DMS79 (cell line): ENCODE results near the gene CD300A.
"Not testable (repeated sequence)": the region's sequence is repeated elsewhere in the genome, so short reads cannot be mapped to it uniquely, and the experiment has no call there.

Experiments
- DNase-seq: peaks from one replicate; lab custom pipeline; 2025; lab: John Stamatoyannopoulos, UW

Gene CD300A

GRCh38 chr17:74518413-74518981, 52.1 kb downstream of the CD300A start:
- DNase-seq, result not testable (repeated sequence)

GRCh38 chr17:74520016-74520434, 53.6 kb downstream of the CD300A start:
- no peak for DNase-seq

GRCh38 chr17:74520790-74521480, 54.5 kb downstream of the CD300A start:
- DNase-seq, result no peak

GRCh38 chr17:74521701-74522201, 55.3 kb downstream of the CD300A start:
- no peak for DNase-seq

- no peak for DNase-seq
Observed at GRCh38 chr17:74522381-74523105, 56.1 kb downstream of the CD300A start.

- no peak for DNase-seq
Observed at GRCh38 chr17:74523308-74523707, 56.9 kb downstream of the CD300A start.

GRCh38 chr17:74524653-74525464, 58.4 kb downstream of the CD300A start:
- no peak for DNase-seq

GRCh38 chr17:74525465-74525725, 59.0 kb downstream of the CD300A start:
- no peak for DNase-seq

GRCh38 chr17:74525781-74526288, 59.4 kb downstream of the CD300A start:
- DNase-seq, result no peak

- no peak for DNase-seq
Observed at GRCh38 chr17:74526681-74527080, 60.2 kb downstream of the CD300A start.

GRCh38 chr17:74527081-74527480, 60.6 kb downstream of the CD300A start:
- DNase-seq, result no peak

GRCh38 chr17:74527756-74528155, 61.3 kb downstream of the CD300A start:
- DNase-seq, result no peak

- DNase-seq, result no peak
Observed at GRCh38 chr17:74528491-74529199, 62.2 kb downstream of the CD300A start.

- no peak for DNase-seq
Observed at GRCh38 chr17:74529243-74529642, 62.8 kb downstream of the CD300A start.

- no peak for DNase-seq
Observed at GRCh38 chr17:74530831-74531150, 64.4 kb downstream of the CD300A start.

- DNase-seq, result no peak
Observed at GRCh38 chr17:74531231-74531761, 64.9 kb downstream of the CD300A start, which contains the start of gene CD300LB. CD300LB (minus strand) TSS chr17:74531475; CDS start chr17:74531350, 125 bp downstream.

- DNase-seq, result no peak
Observed at GRCh38 chr17:74532115-74532514, 65.7 kb downstream of the CD300A start.
